ENCODE results near the gene SHROOM4.

- TF ChIP-seq, protein P1, sequence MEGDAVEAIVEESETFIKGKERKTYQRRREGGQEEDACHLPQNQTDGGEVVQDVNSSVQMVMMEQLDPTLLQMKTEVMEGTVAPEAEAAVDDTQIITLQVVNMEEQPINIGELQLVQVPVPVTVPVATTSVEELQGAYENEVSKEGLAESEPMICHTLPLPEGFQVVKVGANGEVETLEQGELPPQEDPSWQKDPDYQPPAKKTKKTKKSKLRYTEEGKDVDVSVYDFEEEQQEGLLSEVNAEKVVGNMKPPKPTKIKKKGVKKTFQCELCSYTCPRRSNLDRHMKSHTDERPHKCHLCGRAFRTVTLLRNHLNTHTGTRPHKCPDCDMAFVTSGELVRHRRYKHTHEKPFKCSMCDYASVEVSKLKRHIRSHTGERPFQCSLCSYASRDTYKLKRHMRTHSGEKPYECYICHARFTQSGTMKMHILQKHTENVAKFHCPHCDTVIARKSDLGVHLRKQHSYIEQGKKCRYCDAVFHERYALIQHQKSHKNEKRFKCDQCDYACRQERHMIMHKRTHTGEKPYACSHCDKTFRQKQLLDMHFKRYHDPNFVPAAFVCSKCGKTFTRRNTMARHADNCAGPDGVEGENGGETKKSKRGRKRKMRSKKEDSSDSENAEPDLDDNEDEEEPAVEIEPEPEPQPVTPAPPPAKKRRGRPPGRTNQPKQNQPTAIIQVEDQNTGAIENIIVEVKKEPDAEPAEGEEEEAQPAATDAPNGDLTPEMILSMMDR (IDR thresholded peaks at IDR 0.05) = no peak
- TF ChIP-seq POLR2A (IDR thresholded peaks at IDR 0.05) = no peak
Observed at GRCh38 chrX:50627696-50628095, 186.3 kb downstream of the SHROOM4 start.

Measured in gastroesophageal sphincter (tissue), 3 donors.